NCI-H128 (cell line): ENCODE measurements around the gene RFT1.

ENCODE experiments used
- DNase-seq: peaks from one replicate; lab custom pipeline; 2025; ENCODE audit not compliant: unreplicated experiment; lab: John Stamatoyannopoulos, UW

Gene RFT1

GRCh38 chr3:53126601-53127000 lies 3.6 kb downstream of the RFT1 start:
- DNase-seq = no peak

- no peak for DNase-seq
Observed at GRCh38 chr3:53123953-53124352, 6.3 kb downstream of the RFT1 start.

- DNase-seq = no peak
Observed at GRCh38 chr3:53123510-53123909, 6.7 kb downstream of the RFT1 start.

- no peak for DNase-seq
Observed at GRCh38 chr3:53122933-53123305, 7.3 kb downstream of the RFT1 start.

- DNase-seq = no peak
Observed at GRCh38 chr3:53122255-53122932, 7.8 kb downstream of the RFT1 start.

DNA sequence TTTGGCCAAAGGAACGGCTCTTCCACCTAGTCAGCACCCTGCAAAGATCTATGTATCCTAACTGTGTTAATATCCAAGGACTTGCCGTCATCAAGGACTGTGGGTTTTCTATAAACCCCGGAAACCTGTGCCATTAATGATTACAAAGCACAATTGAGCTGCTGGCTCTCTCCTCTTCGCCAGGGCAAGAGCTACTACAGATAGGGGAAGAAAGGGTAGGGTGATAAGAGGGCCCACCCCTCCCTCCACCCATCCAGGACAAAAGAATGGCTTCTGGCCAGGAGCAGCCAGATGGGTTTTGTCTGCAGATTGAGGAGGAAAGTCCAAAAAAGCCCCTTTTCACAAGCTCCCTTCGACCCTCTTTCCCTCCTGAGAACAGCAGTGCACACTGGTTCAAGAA lies 9.9 kb downstream of the RFT1 start:
- no peak for DNase-seq

DNA sequence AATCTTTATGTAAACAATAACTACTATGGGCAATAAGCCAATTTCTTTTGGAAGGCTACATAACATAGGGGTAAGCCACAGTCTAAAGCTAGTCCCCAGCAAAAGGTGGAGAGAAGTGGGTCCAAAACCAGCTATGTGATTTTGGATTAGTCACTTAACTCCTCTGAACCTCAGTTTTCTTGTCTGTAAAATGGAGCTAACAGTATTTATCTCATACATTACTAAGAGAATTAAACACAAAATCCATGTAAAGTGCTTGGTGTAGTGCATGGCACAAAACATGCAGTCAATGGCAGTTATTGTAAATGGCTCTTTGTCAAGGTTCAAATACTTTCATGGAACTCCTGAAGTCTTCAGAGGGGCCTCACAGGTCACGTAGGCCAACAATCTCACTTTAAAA lies 13.3 kb downstream of the RFT1 start:
- no peak for DNase-seq

DNA sequence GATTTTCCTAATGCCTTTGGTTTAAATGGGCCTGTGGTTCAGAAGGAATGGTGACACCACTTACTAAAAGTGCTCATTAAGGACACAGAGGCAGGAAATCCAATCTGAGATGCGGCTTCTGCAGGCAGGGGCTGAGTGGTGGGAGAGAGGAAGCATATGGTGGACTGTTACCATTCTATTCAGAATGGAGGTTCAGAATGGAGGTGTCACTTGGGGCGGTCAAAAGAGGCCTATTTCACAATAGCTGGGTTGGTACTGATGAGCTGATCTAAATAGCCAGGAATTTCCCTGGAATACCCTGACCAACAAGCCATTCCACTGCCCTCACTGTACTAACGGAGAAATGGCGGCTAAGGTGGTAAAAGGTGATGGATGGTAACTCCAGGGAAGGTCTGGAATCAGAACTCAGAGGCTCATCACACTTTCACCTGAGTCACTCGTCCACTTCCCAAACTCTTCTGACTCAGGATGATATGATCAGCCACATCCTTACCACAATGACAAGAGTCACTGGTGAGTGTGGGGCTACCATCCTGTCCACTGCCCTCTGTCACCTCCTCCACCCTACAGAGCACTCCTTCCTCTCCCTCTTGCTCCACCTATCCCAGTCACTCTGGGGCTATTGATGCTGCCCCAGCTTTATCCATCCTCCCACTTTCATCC lies 15.7 kb downstream of the RFT1 start:
- no peak for DNase-seq

DNA sequence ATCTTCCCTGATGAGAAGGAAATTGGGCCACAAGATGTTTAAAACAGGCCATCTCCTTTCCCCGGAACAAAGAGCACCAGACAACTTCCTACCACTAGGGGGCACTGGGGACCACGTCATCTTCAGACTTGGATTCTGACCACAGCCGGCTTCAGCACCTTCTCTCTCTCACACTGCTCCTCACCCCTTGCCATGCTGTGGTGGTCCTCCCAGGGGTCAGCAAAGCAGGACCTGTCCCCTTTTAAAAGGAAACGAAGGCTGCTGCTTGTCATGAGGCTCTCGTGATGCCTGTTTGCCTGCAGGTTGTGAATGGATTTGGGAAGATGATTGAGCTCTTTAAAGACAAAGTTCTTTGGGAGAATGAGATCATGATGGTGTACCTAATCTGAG lies 16.2 kb downstream of the RFT1 start:
- DNase-seq = peak; percentile 17

DNA sequence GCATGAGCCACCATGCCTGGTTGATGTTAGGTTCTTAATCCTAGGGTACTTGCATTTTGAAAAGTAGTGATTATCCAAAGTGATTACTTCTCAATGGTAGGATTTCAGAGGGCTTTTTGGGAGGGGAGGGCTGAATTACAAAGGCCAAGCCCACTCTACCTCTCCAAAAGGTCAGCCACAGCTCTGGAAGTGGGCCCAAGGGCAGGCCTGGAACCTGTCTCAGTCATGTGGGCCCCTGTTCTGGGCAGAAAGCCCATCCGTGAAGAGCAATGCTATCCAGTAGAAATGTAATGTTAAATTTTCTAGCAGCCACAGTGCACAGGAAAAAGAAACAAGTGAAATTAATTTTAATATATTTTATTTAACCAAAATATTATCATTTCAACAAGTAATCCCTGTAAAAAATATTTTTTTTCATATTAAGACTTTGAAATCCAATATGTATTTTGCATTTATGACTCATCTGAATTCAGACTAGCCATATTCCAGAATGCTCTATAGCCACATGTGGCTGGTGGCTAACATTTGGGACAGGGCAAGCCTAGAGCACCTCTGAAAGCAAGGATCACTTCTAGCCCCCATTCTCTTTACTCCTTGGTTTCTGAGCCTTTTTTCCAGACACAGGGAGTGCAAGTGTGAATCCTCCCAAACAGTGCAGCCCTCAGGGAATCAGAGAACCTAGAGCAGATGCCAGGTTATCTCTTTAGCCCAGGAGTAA lies 16.8 kb downstream of the RFT1 start:
- no peak for DNase-seq

DNA sequence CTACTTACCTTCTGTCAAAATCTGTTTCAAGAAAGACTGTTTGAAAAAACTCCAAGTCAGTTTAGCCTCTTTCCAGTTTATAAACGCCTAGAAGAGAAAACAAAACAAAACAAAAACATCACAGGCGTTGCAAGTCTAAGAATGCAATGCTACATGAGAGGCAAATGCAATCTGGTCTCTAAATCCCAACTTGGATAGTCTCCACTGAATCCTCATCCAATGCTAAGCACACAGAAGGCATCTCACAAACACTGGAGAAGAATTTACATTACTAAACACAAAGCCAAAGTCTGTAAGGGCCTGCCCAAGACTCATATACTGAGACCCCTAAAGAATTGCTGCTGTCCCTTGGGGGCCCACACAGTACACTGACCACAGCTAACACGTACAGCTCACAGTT lies 18.4 kb downstream of the RFT1 start:
- DNase-seq = no peak

GRCh38 chr3:53109891-53110771 lies 20.1 kb downstream of the RFT1 start:
- no peak for DNase-seq

DNA sequence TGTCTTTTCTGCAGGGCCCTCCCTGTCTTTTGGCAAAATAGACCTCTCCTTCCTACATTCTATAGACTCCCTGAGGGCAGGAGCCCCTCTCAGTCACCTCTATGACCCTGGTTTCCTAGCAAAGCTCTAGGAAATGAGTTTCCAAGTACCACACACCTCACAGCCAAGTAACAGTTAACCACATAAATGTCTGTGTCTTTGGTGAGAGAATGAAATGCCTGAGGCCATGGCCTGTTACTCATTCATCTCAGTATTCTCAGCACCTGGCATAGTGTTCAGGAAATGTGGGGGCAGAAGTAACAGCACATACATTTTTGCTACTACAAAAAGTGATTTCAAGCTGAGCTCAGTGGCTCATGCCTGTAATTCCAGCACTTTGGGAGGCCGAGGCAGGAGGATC lies 21.0 kb downstream of the RFT1 start:
- DNase-seq = no peak

GRCh38 chr3:53104762-53105161 lies 25.5 kb downstream of the RFT1 start:
- DNase-seq = no peak

DNA sequence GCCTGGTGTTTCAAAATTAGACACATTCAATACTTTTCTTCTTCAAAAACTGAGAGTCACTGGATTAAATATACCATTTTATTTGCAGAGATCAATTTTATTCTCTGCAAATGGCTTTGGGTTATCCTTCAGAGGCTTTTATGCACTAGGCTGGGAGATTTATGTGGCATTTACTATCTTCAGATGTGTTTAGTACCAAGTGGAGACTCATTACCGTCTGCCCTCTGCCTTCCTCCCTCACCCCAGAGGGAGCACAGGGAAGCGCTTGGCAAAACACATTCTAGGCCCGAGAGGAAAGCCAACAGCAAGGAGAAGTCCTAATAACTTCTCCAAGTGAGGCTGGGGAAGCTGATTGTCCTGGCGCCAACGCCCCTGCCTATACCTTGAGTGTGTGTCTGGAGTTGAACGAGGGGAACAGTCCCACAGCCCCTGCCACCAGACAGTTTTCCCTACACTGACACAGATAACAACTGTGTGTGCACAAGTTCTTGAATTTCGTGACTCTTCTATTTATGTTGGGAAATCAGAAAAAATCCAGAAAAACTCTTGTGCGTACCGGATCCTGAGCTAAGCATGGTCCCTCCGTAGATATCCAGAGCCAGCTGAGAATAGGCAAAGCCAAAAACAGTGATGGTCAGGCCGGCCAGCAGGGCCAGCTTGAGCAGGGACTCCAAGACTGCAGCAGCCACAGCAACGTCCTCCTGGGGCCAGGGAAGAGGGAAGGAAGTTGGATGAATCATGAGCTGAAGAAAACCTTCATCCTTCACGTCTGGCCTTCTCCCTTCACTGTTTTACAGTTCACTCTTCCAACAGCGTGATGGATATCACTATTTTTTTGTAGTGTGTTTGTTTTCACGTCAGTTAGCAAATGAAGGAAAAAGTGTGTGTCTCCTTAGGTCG lies 26.6 kb downstream of the RFT1 start:
- DNase-seq = no peak

DNA sequence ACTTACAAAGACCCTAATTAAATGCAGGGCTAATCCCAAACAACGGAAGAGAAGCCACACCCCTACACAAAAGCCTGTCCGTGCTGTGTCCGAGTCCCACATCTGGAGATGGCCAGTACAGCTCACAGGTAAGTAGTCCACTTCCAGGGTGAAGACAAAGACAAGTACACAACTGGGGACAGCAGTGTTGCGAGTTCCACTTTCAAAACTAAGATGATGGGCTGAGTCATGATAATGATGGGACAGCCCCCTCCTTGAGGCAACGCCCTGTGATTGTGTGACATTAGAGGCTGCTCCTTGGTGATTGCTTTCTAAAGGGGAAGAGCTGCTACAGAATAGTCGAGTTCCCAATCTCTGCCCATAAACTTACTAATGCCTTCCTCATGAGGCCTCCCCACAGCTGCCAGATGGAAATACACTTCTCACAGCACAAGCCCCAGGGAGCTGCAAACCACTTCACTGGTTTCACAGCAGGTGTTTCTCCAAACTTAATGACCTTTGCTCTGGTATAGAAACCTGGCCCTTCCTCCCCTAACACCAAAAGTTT lies 27.6 kb downstream of the RFT1 start:
- DNase-seq = no peak

- no peak for DNase-seq
Observed at GRCh38 chr3:53101956-53102355, 28.3 kb downstream of the RFT1 start.

DNA sequence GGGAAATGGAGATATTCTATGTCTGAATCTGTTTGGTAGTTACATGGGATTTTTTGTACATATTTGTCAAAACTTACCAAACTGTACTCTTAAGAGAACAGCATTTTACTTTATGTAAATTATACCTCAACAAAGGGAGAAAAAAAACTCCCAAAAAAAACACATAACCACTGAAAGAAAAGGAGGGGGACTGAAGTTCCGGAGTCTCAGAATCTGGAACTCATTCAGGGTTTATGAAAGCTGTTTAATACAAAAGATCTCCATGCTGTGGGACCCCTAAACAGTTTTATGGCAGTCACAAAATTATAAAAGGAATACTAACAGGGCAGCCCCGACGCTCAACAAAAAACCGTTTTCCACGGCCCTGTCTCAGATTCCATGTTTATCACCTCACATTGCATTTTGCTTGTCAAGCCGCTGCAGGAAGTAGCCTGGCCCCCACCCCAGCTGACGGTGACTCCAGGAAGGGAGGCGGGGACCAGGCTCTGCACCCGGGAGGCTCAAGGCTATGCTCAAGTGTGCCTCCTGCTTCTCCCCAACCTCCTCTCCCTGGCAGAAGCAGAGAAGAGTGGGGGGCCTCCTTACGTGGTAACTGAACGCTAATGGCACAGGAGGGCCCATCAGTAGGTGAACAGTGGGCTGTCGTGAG lies 29.3 kb downstream of the RFT1 start:
- no peak for DNase-seq

DNA sequence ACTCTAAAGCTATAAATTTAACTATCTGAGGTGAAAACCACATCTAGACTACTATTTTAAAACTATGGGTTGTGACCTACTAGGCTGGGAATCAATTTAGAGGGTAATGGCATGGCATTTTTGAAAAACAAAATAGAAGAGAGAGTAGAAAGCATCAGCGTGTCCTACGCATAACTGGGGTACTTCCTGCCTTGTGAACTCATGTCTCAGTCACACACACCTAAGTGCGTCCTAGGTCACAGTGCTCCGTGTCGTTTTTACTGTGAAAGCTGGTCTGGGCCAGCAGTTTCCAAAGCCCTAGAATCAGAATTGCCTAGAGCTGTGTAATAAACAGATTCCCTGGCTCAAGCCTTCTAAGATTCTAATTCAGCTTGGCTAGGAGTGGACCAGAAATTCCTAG lies 32.3 kb downstream of the RFT1 start:
- no peak for DNase-seq

- DNase-seq = no peak
Observed at GRCh38 chr3:53092942-53093341, 37.3 kb downstream of the RFT1 start.
